B cell (primary cell): ENCODE results near the gene GNB1. TPM values are rescaled to one million over a fixed set of nuclear protein-coding genes. Genes with fewer than 3 reads are reported as not detected.

Experiments
- ATAC-seq: fragments of 200-7000 bp; cut with Tn5 transposase; one replicate; pipeline ENCODE4 v1.10.0; 2021; ENCODE audit warnings: low read depth, mild to moderate bottlenecking, moderate number of reproducible peaks, moderate library complexity
- CTCF ChIA-PET: fragments of 350-600 bp; sonication (Branson Sonifier 250); formaldehyde crosslinking; loops from one replicate; lab custom pipeline; 2021; ENCODE audit warnings: antibody characterized with exemption, inconsistent platforms; lab: Charles Lee
- POLR2A ChIA-PET: fragments of 350-600 bp; sonication (Branson Sonifier 250); formaldehyde crosslinking; loops from one replicate; lab custom pipeline; 2021; ENCODE audit warnings: antibody characterized with exemption; lab: Charles Lee
- DNase-seq: peaks from one replicate; pipeline ENCODE4 v3.0.0; 2013
- H2AFZ ChIP-seq: 2 replicates; pipeline ENCODE4 v1.6.1; 2012; ENCODE audit warnings: mild to moderate bottlenecking, low read depth, low read length; ENCODE audit not compliant: insufficient read depth, poor library complexity, severe bottlenecking
- H3K27ac ChIP-seq, 2 donors: 1 replicate in 1 of 2; 2 replicates in 1 of 2; pipeline ENCODE4 v1.5.1; 2012 to 2013; ENCODE audit warnings: low read length in 2 of 2, mild to moderate bottlenecking in 2 of 2, moderate library complexity in 1 of 2
- H3K27me3 ChIP-seq, 4 experiments: fragments of 200-600 bp in 1 of 4; sonication (generic) in 1 of 4; replicated peaks in 1 of 4; 1 replicate in 2 of 4; 2 replicates in 2 of 4; pipeline versions ENCODE4 v1.6.1 to v1.7.0; 2013 to 2016; ENCODE audit warnings: low read length in 3 of 4, mild to moderate bottlenecking in 2 of 4, mixed read lengths in 1 of 4, moderate library complexity in 1 of 4; ENCODE audit not compliant: insufficient read depth in 4 of 4, control insufficient read depth in 3 of 4; ENCODE audit errors: control extremely low read depth in 1 of 4
- H3K36me3 ChIP-seq, 2 experiments: replicated peaks in 1 of 2; 1 replicate in 1 of 2; 2 replicates in 1 of 2; pipeline versions ENCODE4 v1.6.1 to v1.7.1; 2013; ENCODE audit warnings: low read length in 1 of 2; ENCODE audit not compliant: insufficient read depth in 2 of 2, control insufficient read depth in 1 of 2; ENCODE audit errors: control extremely low read depth in 1 of 2, extremely low read depth in 1 of 2
- H3K4me1 ChIP-seq, 2 donors: fragments of 200-600 bp in 1 of 2; sonication (generic) in 1 of 2; 1 replicate in 1 of 2; 2 replicates in 1 of 2; pipeline versions ENCODE4 v1.5.1 to v1.6.1; 2013 to 2017; ENCODE audit warnings: low read length in 2 of 2; ENCODE audit not compliant: control insufficient read depth in 2 of 2, insufficient read depth in 2 of 2
- H3K4me2 ChIP-seq: replicated peaks from 2 replicates; pipeline ENCODE3; 2012; ENCODE audit warnings: mild to moderate bottlenecking, low read depth, low read length; ENCODE audit not compliant: poor library complexity, severe bottlenecking
- H3K4me3 ChIP-seq, 5 experiments: fragments of 200-600 bp in 1 of 5; sonication (generic) in 1 of 5; 1 replicate in 3 of 5; 2 replicates in 2 of 5; pipeline versions ENCODE4 v1.5.1 to v1.7.0; 2011 to 2016; ENCODE audit warnings: low read length in 4 of 5, mild to moderate bottlenecking in 4 of 5, low read depth in 2 of 5, control low read depth in 1 of 5, moderate library complexity in 1 of 5; ENCODE audit not compliant: insufficient read depth in 1 of 5; ENCODE audit errors: control extremely low read depth in 1 of 5, extremely low read depth in 1 of 5
- H3K79me2 ChIP-seq: fragments of 200-600 bp; sonication (generic); one replicate; pipeline ENCODE4 v1.6.0; 2016; ENCODE audit warnings: low read length; ENCODE audit not compliant: control insufficient read depth, insufficient read depth
- H3K9ac ChIP-seq: fragments of 200-600 bp; sonication (generic); 2 replicates; pipeline ENCODE4 v1.6.1; 2017; ENCODE audit warnings: mild to moderate bottlenecking, low read length, moderate library complexity
- H3K9me3 ChIP-seq, 3 donors: one replicate each; pipeline versions ENCODE4 v1.6.1 to v1.7.1; 2013; ENCODE audit warnings: low read length in 2 of 3; ENCODE audit not compliant: control insufficient read depth in 2 of 3, insufficient read depth in 1 of 3; ENCODE audit errors: control extremely low read depth in 1 of 3
- H4K20me1 ChIP-seq: 2 replicates; pipeline ENCODE4 v1.6.0; 2012; ENCODE audit warnings: mild to moderate bottlenecking, low read length; ENCODE audit not compliant: insufficient read depth, control insufficient read depth, poor library complexity, severe bottlenecking
- H3K27ac Mint-ChIP-seq: one replicate; pipeline ENCODE4 v1.8.0; 2021; ENCODE audit warnings: mixed read lengths
- H3K27me3 Mint-ChIP-seq: one replicate; pipeline ENCODE4 v1.8.0; 2021; ENCODE audit warnings: mixed read lengths
- H3K4me1 Mint-ChIP-seq: one replicate; pipeline ENCODE4 v1.8.0; 2021; ENCODE audit warnings: mixed read lengths
- H3K4me3 Mint-ChIP-seq: one replicate; pipeline ENCODE4 v1.8.0; 2021; ENCODE audit warnings: mixed read lengths
- H3K9me3 Mint-ChIP-seq: one replicate; pipeline ENCODE4 v1.8.0; 2022; ENCODE audit warnings: mixed read lengths; ENCODE audit not compliant: insufficient read depth
- CTCF ChIP-seq: fragments of 200-600 bp; IDR thresholded peaks from one replicate; pipeline ENCODE4 v1.8.0; 2022; ENCODE audit warnings: antibody characterized with exemption, mild to moderate bottlenecking
- EZH2 ChIP-seq: IDR thresholded peaks from 2 replicates; pipeline ENCODE4 v1.6.1; 2012; ENCODE audit warnings: borderline replicate concordance, low read depth, mild to moderate bottlenecking, moderate library complexity, low read length; ENCODE audit not compliant: insufficient read depth, poor library complexity, severe bottlenecking
- WGBS: methylation state at CpG from one replicate; pipeline ENCODE4 v1.1.5; 2013; ENCODE audit warnings: missing lambda C conversion rate; ENCODE audit not compliant: insufficient coverage; 5-methylcytosine and 5-hydroxymethylcytosine counted together
- intact Hi-C: fragments of 100-400 bp; cut with micrococcal nuclease; formaldehyde crosslinking; loops from one replicate; pipeline ENCODE4 v1.10.0; 2022
- polyA plus RNA-seq: library from polyadenylated mRNA; depleted of rRNA; stranded (reverse); fragments of >200 nt; gene quantifications from 2 replicates; pipeline ENCODE4 v1.2.3, GENCODE V29; 2012
- total RNA-seq, 2 donors: library from RNA; stranded (reverse); fragments of 120-200 nt in 1 of 2; gene quantifications; 1 replicate in 1 of 2; 2 replicates in 1 of 2; pipeline versions ENCODE4 v1.2.3 to v1.2.4, GENCODE V29; 2013 to 2022

Gene GNB1
- total and polyA plus RNA-seq, 2 donors (not counting 1 experiment from before 2014, with no cell fraction given): 249 to 269 TPM

- Histone ChIP-seq H3K9me3 (peaks cover 0 to 8% (median 0%) of the 10 kb centered on the region in 3 donors), H3K36me3 (no peaks in the 10 kb centered on the region), H3K4me3 (peak overlapping the region in 4 of 5 experiments; percentile 31 to 67 (median 60)), H3K27me3 (peaks cover 0 to 18% (median 0%) of the 10 kb centered on the region in 4 experiments), H2AFZ (peak overlapping the region; percentile 67), H3K4me2 (peak overlapping the region; percentile 96), H4K20me1 (no peaks in the 10 kb centered on the region), H3K27ac (peak overlapping the region in 1 of 2 donors; percentile 51), H3K9ac (peak overlapping the region; percentile 66), H3K79me2 (no peaks in the 10 kb centered on the region), H3K4me1 (peaks cover 12 to 22% of the 10 kb centered on the region in 2 donors)
- Mint-ChIP-seq H3K9me3 (no peaks in the 10 kb centered on the region), H3K4me1 (peaks cover 4% of the 10 kb centered on the region), H3K27ac (peak overlapping the region; percentile 6), H3K27me3 (peaks cover 7% of the 10 kb centered on the region), H3K4me3 (peak overlapping the region; percentile 79)
- ATAC-seq (no peak), DNase-seq (no peak)
- WGBS: 90% methylated on average over 5 of the region's 6 CpGs
- TF ChIP-seq CTCF (no peak), EZH2 (no peak)
- ChIA-PET POLR2A (interaction anchor here (0.7 to 1.0 kb wide), 2 partner anchors 11 to 13 kb away, joined by 3 read pairs; no protein-coding TSS in a partner anchor), CTCF (interaction anchor here (1.7 kb wide), 1 partner anchor 10 kb away, joined by 6 read pairs; no protein-coding TSS in a partner anchor)
- intact Hi-C loops: no loop called here
These were observed 29.2 kb upstream of the GNB1 start for GRCh38 chr1:1920057-1920607.
